ENCODE measurements around the gene SEMA3C.

Gene SEMA3C

GRCh38 chr7:80889525-80889924, 29.3 kb downstream of the SEMA3C start:
- no peak overlapping the region for H2BK120ac ChIP-seq (ENCODE audit: low read depth, low read length)
- H3K27me3 ChIP-seq (ENCODE audit: control insufficient read depth in 3 of 3, insufficient read depth in 3 of 3, low read depth in 1 of 3, low read length in 3 of 3), result no peaks in the 10 kb centered on the region
- no peak for DNase-seq (ENCODE audit: low spot score)
- no peak overlapping the region for H2BK15ac ChIP-seq (ENCODE audit: low read length)
- H3K9ac ChIP-seq (ENCODE audit: low read depth, low read length, poor library complexity), result no peak overlapping the region
- H2AFZ ChIP-seq (ENCODE audit: low read length), result no peak overlapping the region
- H2BK5ac ChIP-seq (ENCODE audit: low read length), result no peak overlapping the region
- peaks cover 0 to 3% of the 10 kb centered on the region in 2 donors for H3K4me1 ChIP-seq (ENCODE audit: control insufficient read depth in 2 of 2, insufficient read depth in 1 of 2, low read depth in 1 of 2, low read length in 2 of 2)
- H3K4ac ChIP-seq (ENCODE audit: low read length), result no peak overlapping the region
- WGBS, 2 donors (ENCODE audit: extremely low coverage in 2 of 2, insufficient read length in 2 of 2, insufficient replicate concordance in 1 of 2), result no CpG with 5 or more reads among the region's 1 CpG
- H3K18ac ChIP-seq (ENCODE audit: low read length), result no peak overlapping the region
- no peaks in the 10 kb centered on the region for H3K36me3 ChIP-seq (replicated peaks in 1 of 2; ENCODE audit: control insufficient read depth in 2 of 2, insufficient read depth in 2 of 2, low read length in 2 of 2)
- H3K9me3 ChIP-seq (replicated peaks in 1 of 2; ENCODE audit: control insufficient read depth in 2 of 2, insufficient read depth in 1 of 2, low read depth in 1 of 2, low read length in 2 of 2), result no peaks in the 10 kb centered on the region
- H4K91ac ChIP-seq (ENCODE audit: low read depth, low read length, poor library complexity), result no peak overlapping the region
- H3K14ac ChIP-seq (ENCODE audit: low read length), result no peak overlapping the region
- H2BK12ac ChIP-seq (ENCODE audit: low read length), result no peak overlapping the region
- H3K27ac ChIP-seq (replicated peaks; ENCODE audit: low read length), result no peak overlapping the region
- no peak overlapping the region for H3K23ac ChIP-seq (ENCODE audit: low read depth, low read length, poor library complexity)
- no peak overlapping the region for H3K4me2 ChIP-seq (ENCODE audit: insufficient read depth, low read length, poor library complexity, severe bottlenecking)
- no peaks in the 10 kb centered on the region for H3K79me1 ChIP-seq (ENCODE audit: low read depth, low read length)
- H3K4me3 ChIP-seq (ENCODE audit: low read length in 2 of 2), result no peak overlapping the region
- no peak overlapping the region for H4K8ac ChIP-seq (ENCODE audit: low read depth, low read length)
- H2AK5ac ChIP-seq (ENCODE audit: low read depth, low read length), result no peak overlapping the region

DNA sequence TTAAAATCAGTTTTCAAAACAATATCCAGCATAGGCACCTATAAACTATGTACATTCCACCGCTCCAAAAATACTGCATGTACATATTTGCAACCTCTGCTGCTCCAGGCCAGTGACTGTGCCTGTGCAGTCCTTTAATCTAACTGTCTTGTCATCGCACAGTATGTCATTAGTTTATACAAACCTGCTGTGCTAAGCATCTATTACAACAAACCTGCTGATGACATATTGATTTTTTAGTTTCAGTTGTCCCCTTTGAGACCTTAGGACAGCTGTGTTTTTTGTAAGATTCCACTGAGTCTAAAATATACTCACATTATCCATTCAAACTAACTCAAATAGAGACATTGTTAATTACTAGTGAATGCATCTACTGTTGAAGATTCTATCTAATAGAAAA, 33.1 kb downstream of the SEMA3C start:
- Histone ChIP-seq H3K9ac (ENCODE audit: low read depth, low read length, poor library complexity) (no peak overlapping the region), H2BK120ac (ENCODE audit: low read depth, low read length) (no peak overlapping the region), H3K27me3 (ENCODE audit: control insufficient read depth in 3 of 3, insufficient read depth in 3 of 3, low read depth in 1 of 3, low read length in 3 of 3) (no peaks in the 10 kb centered on the region), H4K91ac (ENCODE audit: low read depth, low read length, poor library complexity) (no peak overlapping the region), H3K27ac (replicated peaks; ENCODE audit: low read length) (no peak overlapping the region), H2AFZ (ENCODE audit: low read length) (no peak overlapping the region), H2BK5ac (ENCODE audit: low read length) (no peak overlapping the region), H3K4me1 (ENCODE audit: control insufficient read depth in 2 of 2, insufficient read depth in 1 of 2, low read depth in 1 of 2, low read length in 2 of 2) (peaks cover 0 to 18% of the 10 kb centered on the region in 2 donors), H4K8ac (ENCODE audit: low read depth, low read length) (no peak overlapping the region), H3K36me3 (replicated peaks in 1 of 2; ENCODE audit: control insufficient read depth in 2 of 2, insufficient read depth in 2 of 2, low read length in 2 of 2) (no peaks in the 10 kb centered on the region), H3K4ac (ENCODE audit: low read length) (no peak overlapping the region), H3K9me3 (replicated peaks in 1 of 2; ENCODE audit: control insufficient read depth in 2 of 2, insufficient read depth in 1 of 2, low read depth in 1 of 2, low read length in 2 of 2) (no peaks in the 10 kb centered on the region), H3K4me3 (ENCODE audit: low read length in 2 of 2) (no peak overlapping the region), H3K18ac (ENCODE audit: low read length) (no peak overlapping the region), H2BK12ac (ENCODE audit: low read length) (no peak overlapping the region), H3K79me1 (ENCODE audit: low read depth, low read length) (no peaks in the 10 kb centered on the region), H3K14ac (ENCODE audit: low read length) (no peak overlapping the region), H2BK15ac (ENCODE audit: low read length) (no peak overlapping the region), H3K4me2 (ENCODE audit: insufficient read depth, low read length, poor library complexity, severe bottlenecking) (no peak overlapping the region), H2AK5ac (ENCODE audit: low read depth, low read length) (no peak overlapping the region), H3K23ac (ENCODE audit: low read depth, low read length, poor library complexity) (no peak overlapping the region)
- WGBS, 2 donors (ENCODE audit: extremely low coverage in 2 of 2, insufficient read length in 2 of 2, insufficient replicate concordance in 1 of 2), result no CpG with 5 or more reads among the region's 2 CpGs
- no peak for DNase-seq (ENCODE audit: low spot score)

GRCh38 chr7:80884511-80885195, 34.2 kb downstream of the SEMA3C start:
- Histone ChIP-seq H4K91ac (ENCODE audit: low read depth, low read length, poor library complexity) (no peak overlapping the region), H2BK15ac (ENCODE audit: low read length) (no peak overlapping the region), H3K9me3 (replicated peaks in 1 of 2; ENCODE audit: control insufficient read depth in 2 of 2, insufficient read depth in 1 of 2, low read depth in 1 of 2, low read length in 2 of 2) (no peaks in the 10 kb centered on the region), H2BK120ac (ENCODE audit: low read depth, low read length) (no peak overlapping the region), H2AK5ac (ENCODE audit: low read depth, low read length) (no peak overlapping the region), H3K79me1 (ENCODE audit: low read depth, low read length) (no peaks in the 10 kb centered on the region), H3K27ac (replicated peaks; ENCODE audit: low read length) (no peak overlapping the region), H3K36me3 (replicated peaks in 1 of 2; ENCODE audit: control insufficient read depth in 2 of 2, insufficient read depth in 2 of 2, low read length in 2 of 2) (no peaks in the 10 kb centered on the region), H3K23ac (ENCODE audit: low read depth, low read length, poor library complexity) (no peak overlapping the region), H2BK12ac (ENCODE audit: low read length) (no peak overlapping the region), H3K18ac (ENCODE audit: low read length) (no peak overlapping the region), H2BK5ac (ENCODE audit: low read length) (no peak overlapping the region), H3K14ac (ENCODE audit: low read length) (no peak overlapping the region), H3K9ac (ENCODE audit: low read depth, low read length, poor library complexity) (no peak overlapping the region), H2AFZ (ENCODE audit: low read length) (peak overlapping the region; percentile 63), H3K4ac (ENCODE audit: low read length) (no peak overlapping the region), H3K4me2 (ENCODE audit: insufficient read depth, low read length, poor library complexity, severe bottlenecking) (no peak overlapping the region), H3K4me1 (ENCODE audit: control insufficient read depth in 2 of 2, insufficient read depth in 1 of 2, low read depth in 1 of 2, low read length in 2 of 2) (peaks cover 0 to 18% of the 10 kb centered on the region in 2 donors), H4K8ac (ENCODE audit: low read depth, low read length) (no peak overlapping the region), H3K4me3 (ENCODE audit: low read length in 2 of 2) (no peak overlapping the region), H3K27me3 (ENCODE audit: control insufficient read depth in 3 of 3, insufficient read depth in 3 of 3, low read depth in 1 of 3, low read length in 3 of 3) (no peaks in the 10 kb centered on the region)
- DNase-seq (ENCODE audit: low spot score), result no peak
- WGBS, 2 donors (ENCODE audit: extremely low coverage in 2 of 2, insufficient read length in 2 of 2, insufficient replicate concordance in 1 of 2), result no CpG with 5 or more reads among the region's 6 CpGs

DNA sequence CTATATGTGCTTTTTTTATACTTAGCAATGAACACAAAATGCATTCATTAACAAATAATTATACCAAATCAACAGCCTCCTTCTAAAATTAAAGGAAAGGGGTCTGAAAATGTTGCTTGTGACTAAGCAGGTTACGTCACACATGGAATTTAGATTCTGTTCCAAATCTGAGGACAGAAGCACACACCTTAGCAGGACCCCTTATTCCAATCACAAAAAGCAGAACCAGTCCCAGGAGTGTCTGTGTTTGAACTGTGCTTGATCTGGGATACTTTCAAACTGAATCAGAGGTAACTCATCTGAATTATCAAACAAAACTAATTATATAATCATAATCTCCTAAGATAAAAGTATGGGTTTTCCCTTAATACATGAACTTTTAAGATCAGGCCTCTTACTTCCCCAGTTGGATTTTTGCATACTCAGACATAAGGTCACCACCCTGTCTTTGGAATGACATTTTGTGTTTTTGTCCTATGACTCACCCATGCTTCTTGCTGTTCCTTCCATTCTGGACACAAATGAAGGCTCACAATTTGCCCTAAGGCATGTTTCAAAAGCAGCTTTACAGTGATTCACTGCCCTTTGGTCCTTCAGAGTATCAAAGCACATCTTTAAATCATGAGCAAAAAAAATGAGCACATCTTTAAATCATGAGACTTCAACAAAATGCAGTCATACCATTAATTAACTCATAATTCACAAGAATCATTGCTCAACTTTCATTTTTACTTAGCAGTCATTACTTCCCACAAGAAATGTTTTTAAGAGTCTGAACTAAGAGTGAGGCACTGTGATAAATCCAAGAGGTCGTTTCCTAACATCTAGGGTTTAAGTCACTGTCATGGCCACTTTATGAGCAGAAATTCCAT, 35.5 kb downstream of the SEMA3C start:
- DNase-seq (ENCODE audit: low spot score), result no peak
- Histone ChIP-seq H3K79me1 (ENCODE audit: low read depth, low read length) (no peaks in the 10 kb centered on the region), H3K4me3 (ENCODE audit: low read length in 2 of 2) (no peak overlapping the region)

More for the DNA sequence above, 35.5 kb downstream of the SEMA3C start:
- no peak overlapping the region for H3K4ac ChIP-seq (ENCODE audit: low read length)
- no peak overlapping the region for H2BK5ac ChIP-seq (ENCODE audit: low read length)
- peaks cover 2 to 20% of the 10 kb centered on the region in 2 donors for H3K4me1 ChIP-seq (ENCODE audit: control insufficient read depth in 2 of 2, insufficient read depth in 1 of 2, low read depth in 1 of 2, low read length in 2 of 2)
- no peak overlapping the region for H3K27ac ChIP-seq (replicated peaks; ENCODE audit: low read length)
- H4K8ac ChIP-seq (ENCODE audit: low read depth, low read length), result no peak overlapping the region
- H3K9ac ChIP-seq (ENCODE audit: low read depth, low read length, poor library complexity), result no peak overlapping the region
- H3K18ac ChIP-seq (ENCODE audit: low read length), result no peak overlapping the region
- H2BK12ac ChIP-seq (ENCODE audit: low read length), result no peak overlapping the region
- H2AK5ac ChIP-seq (ENCODE audit: low read depth, low read length), result no peak overlapping the region
- no peak overlapping the region for H2BK120ac ChIP-seq (ENCODE audit: low read depth, low read length)
- H3K23ac ChIP-seq (ENCODE audit: low read depth, low read length, poor library complexity), result no peak overlapping the region
- H4K91ac ChIP-seq (ENCODE audit: low read depth, low read length, poor library complexity), result no peak overlapping the region
- no peak overlapping the region for H3K14ac ChIP-seq (ENCODE audit: low read length)
- H3K27me3 ChIP-seq (ENCODE audit: control insufficient read depth in 3 of 3, insufficient read depth in 3 of 3, low read depth in 1 of 3, low read length in 3 of 3), result no peaks in the 10 kb centered on the region
- WGBS, 2 donors (ENCODE audit: extremely low coverage in 2 of 2, insufficient read length in 2 of 2, insufficient replicate concordance in 1 of 2), result no CpG with 5 or more reads among the region's 2 CpGs
- H2BK15ac ChIP-seq (ENCODE audit: low read length), result no peak overlapping the region
- no peaks in the 10 kb centered on the region for H3K9me3 ChIP-seq (replicated peaks in 1 of 2; ENCODE audit: control insufficient read depth in 2 of 2, insufficient read depth in 1 of 2, low read depth in 1 of 2, low read length in 2 of 2)
- H2AFZ ChIP-seq (ENCODE audit: low read length), result no peak overlapping the region
- H3K4me2 ChIP-seq (ENCODE audit: insufficient read depth, low read length, poor library complexity, severe bottlenecking), result no peak overlapping the region
- no peaks in the 10 kb centered on the region for H3K36me3 ChIP-seq (replicated peaks in 1 of 2; ENCODE audit: control insufficient read depth in 2 of 2, insufficient read depth in 2 of 2, low read length in 2 of 2)
